Measurements from ENCODE around the gene FGF3.
"Not testable (repeated sequence)": the region's sequence is repeated elsewhere in the genome, so short reads cannot be mapped to it uniquely, and the experiment has no call there.

FGF3 gene

DNA sequence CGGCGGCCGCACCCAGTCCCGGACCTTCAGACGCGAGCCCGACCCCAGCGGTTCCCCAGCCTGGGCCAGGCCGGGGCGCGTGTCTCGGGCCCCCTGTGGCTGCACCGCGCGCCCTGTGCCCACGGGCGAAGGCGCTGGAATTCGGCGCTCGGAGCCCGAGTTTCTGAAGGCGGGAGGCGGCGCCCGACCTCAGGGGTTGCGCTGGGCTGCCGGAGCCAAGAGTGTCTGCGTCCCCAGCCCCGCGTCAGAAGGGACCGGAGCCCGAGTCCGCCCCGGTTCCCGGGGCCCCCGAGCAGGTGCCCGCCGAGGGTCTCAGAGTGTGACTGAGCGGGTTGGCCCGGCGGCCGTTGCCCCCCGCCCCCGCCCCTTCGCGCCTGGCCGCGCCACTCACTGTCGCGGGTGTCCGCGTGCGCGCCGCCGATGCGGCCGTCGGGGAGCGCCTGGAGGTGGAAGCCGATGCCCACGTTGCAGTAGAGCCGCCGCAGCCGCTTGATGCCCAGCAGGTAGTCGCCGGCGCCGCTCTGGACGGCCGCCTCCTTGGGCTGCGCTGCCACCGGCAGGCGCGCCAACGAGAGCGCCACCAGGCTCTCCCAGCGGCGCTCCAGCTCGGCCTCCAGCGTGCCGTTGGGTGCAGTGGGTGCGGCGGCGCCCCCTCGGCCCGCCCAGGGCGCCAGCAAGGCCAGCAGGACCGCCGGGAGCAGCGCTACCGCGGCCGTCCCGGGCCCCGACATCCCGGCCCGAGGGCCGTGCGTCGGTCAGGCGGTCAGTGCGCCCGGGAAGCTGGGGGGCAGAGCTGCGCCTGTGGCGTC, 44.7 kb downstream of the FGF3 start:
- DNase-seq (ENCODE audit: extremely low read depth, low read depth): no peak
- TF ChIP-seq CTCF (IDR thresholded peaks at IDR 0.05; ENCODE audit: low read depth, low read length, missing control alignments): no peak
- H3K4me3 ChIP-seq (replicated peaks; ENCODE audit: low read depth, low read length): no peak overlapping the region

GRCh38 chr11:69773626-69774353, 45.4 kb downstream of the FGF3 start:
- no peak for TF ChIP-seq CTCF (IDR thresholded peaks at IDR 0.05; ENCODE audit: low read depth, low read length, missing control alignments)
- no peak overlapping the region for H3K4me3 ChIP-seq (replicated peaks; ENCODE audit: low read depth, low read length)
- no peak for DNase-seq (ENCODE audit: extremely low read depth, low read depth)

DNA sequence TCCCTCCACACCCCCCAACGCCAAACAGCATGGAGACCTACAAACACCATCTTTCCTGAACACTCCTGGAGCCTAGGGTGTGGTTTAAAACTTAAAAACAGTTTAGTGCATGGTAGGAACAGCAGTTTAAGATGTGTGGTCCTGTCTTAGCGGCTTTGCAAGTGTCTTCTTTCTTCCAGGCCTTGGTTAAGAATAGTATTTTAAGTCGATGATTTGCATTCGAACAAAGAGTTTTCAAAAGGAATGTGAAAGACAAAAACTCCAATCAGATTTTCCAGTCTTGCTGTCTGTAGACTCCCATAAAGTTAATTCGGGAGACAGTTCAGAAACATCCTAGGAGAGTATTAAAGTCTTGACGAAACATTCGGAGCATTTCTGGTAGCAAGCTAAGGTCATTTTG, 47.8 kb downstream of the FGF3 start:
- TF ChIP-seq CTCF (IDR thresholded peaks at IDR 0.05; ENCODE audit: low read depth, low read length, missing control alignments): no peak
- DNase-seq (ENCODE audit: extremely low read depth, low read depth): no peak
- no peak overlapping the region for H3K4me3 ChIP-seq (replicated peaks; ENCODE audit: low read depth, low read length)

DNA sequence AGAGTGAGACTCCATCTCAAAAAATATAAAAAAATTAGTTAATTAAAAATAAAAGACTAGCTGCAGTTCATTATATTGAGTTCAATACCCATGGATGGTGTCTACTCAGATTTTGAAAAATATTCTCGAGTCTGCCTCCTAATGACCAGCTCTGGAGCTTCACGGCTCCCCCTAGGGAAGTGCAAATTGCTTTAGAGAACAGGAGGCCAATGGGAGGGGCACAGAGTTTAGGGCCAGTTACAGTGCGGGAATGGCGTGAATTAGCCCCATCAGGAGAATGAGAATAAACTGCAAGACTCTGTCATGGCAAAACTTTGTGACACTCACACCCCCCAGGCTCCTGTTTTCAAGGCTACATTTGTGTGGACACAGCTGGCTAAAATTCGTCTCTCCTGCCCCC, 48.7 kb downstream of the FGF3 start:
- DNase-seq (ENCODE audit: extremely low read depth, low read depth): no peak
- TF ChIP-seq CTCF (IDR thresholded peaks at IDR 0.05; ENCODE audit: low read depth, low read length, missing control alignments): no peak
- no peak overlapping the region for H3K4me3 ChIP-seq (replicated peaks; ENCODE audit: low read depth, low read length)

DNA sequence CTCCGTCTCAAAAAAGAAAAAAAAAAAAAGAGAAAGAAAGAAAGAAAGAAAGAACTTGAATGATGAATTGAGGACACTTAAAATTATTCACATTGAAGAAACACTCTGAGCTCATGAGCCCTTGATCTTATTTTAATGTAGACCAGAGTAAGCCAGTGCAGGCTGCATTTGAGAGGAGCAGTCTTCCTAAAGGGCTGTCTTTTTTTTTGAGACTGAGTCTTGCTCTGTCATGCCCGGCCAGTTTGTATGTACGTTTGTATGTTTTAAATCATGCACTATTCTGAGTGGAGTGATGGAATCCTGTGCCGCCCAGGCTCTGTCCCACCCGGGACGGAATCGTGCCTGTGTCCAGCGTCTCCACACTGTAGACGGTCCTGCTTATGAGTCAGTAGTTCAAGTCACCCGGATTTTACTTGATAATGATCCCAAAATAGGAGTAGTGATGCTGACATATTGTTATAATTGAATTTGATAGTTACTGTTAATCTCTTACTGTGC, 53.7 kb downstream of the FGF3 start:
- DNase-seq (ENCODE audit: extremely low read depth, low read depth): no peak
- no peak overlapping the region for H3K4me3 ChIP-seq (replicated peaks; ENCODE audit: low read depth, low read length)
- TF ChIP-seq CTCF (IDR thresholded peaks at IDR 0.05; ENCODE audit: low read depth, low read length, missing control alignments): no peak

DNA sequence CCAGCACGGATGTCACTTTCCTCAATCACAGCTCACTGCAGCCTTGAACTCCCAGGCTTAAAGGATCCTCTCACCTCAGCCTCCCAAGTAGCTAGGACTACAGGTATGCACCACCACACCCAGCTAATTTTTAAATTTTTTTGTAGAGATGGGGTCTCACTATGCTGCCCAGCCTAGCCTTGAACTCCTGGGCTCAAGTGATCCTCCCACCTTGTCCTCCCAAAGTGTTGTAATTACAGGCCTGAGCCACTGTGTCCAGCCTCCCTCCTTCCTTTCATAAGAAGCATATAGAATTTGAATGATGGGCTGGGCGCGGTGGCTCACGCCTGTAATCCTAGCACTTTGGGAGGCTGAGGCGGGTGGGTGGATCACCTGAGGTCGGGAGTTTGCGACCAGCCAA, 54.3 kb downstream of the FGF3 start:
- DNase-seq (ENCODE audit: extremely low read depth, low read depth); H3K4me3 ChIP-seq (replicated peaks; ENCODE audit: low read depth, low read length): not testable (repeated sequence)

GRCh38 chr11:69760319-69760718, 58.9 kb downstream of the FGF3 start:
- no peak for TF ChIP-seq CTCF (IDR thresholded peaks at IDR 0.05; ENCODE audit: low read depth, low read length, missing control alignments)
- H3K4me3 ChIP-seq (replicated peaks; ENCODE audit: low read depth, low read length): no peak overlapping the region
- DNase-seq (ENCODE audit: extremely low read depth, low read depth): no peak

All from HFF-Myc (cell line).